ENCODE measurements around the gene KLK15.

GRCh38 chr19:50833117-50833801 lies at the start of gene KLK15:
- TF ChIP-seq, protein P1, sequence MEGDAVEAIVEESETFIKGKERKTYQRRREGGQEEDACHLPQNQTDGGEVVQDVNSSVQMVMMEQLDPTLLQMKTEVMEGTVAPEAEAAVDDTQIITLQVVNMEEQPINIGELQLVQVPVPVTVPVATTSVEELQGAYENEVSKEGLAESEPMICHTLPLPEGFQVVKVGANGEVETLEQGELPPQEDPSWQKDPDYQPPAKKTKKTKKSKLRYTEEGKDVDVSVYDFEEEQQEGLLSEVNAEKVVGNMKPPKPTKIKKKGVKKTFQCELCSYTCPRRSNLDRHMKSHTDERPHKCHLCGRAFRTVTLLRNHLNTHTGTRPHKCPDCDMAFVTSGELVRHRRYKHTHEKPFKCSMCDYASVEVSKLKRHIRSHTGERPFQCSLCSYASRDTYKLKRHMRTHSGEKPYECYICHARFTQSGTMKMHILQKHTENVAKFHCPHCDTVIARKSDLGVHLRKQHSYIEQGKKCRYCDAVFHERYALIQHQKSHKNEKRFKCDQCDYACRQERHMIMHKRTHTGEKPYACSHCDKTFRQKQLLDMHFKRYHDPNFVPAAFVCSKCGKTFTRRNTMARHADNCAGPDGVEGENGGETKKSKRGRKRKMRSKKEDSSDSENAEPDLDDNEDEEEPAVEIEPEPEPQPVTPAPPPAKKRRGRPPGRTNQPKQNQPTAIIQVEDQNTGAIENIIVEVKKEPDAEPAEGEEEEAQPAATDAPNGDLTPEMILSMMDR (IDR thresholded peaks at IDR 0.05; ENCODE audit: low read length): no peak
- TF ChIP-seq EZH2 (IDR thresholded peaks at IDR 0.05; ENCODE audit: borderline replicate concordance, low read length): no peak
